Duodenal mucosa (tissue), 2 donors: ENCODE measurements around the gene CTNNA2.

Experiments
- H3K27ac ChIP-seq: one replicate; pipeline ENCODE4 v1.7.0; 2013; ENCODE audit warnings: low read depth, low read length
- H3K27me3 ChIP-seq, 2 donors: one replicate each; pipeline ENCODE4 v1.7.0; 2013; ENCODE audit warnings: low read length in 2 of 2, control low read depth in 1 of 2; ENCODE audit not compliant: insufficient read depth in 2 of 2, control insufficient read depth in 1 of 2
- H3K36me3 ChIP-seq, 2 donors: one replicate each; pipeline ENCODE4 v1.7.0; 2013; ENCODE audit warnings: low read length in 2 of 2, control low read depth in 1 of 2; ENCODE audit not compliant: insufficient read depth in 2 of 2, control insufficient read depth in 1 of 2
- H3K4me1 ChIP-seq, 2 donors: one replicate each; pipeline ENCODE4 v1.7.0; 2013; ENCODE audit warnings: low read length in 2 of 2, control low read depth in 1 of 2; ENCODE audit not compliant: insufficient read depth in 2 of 2, control insufficient read depth in 1 of 2
- H3K4me3 ChIP-seq, 2 donors: one replicate each; pipeline ENCODE4 v1.7.0; 2013; ENCODE audit warnings: low read length in 2 of 2, low read depth in 1 of 2
- H3K9ac ChIP-seq, 2 donors: one replicate each; pipeline ENCODE4 v1.7.0; 2013; ENCODE audit warnings: low read length in 2 of 2, low read depth in 1 of 2
- H3K9me3 ChIP-seq, 2 donors: one replicate each; pipeline ENCODE4 v1.7.0; 2013; ENCODE audit warnings: low read length in 2 of 2, control low read depth in 1 of 2; ENCODE audit not compliant: control insufficient read depth in 1 of 2

CTNNA2 gene

GRCh38 chr2:80413136-80413535 is 900.3 kb downstream of the CTNNA2 start:
- Histone ChIP-seq H3K9me3 (peaks cover 0 to 7% of the 10 kb centered on the region in 2 donors), H3K4me3 (no peak overlapping the region), H3K27ac (no peak overlapping the region), H3K36me3 (no peaks in the 10 kb centered on the region), H3K9ac (no peak overlapping the region), H3K27me3 (no peaks in the 10 kb centered on the region), H3K4me1 (no peaks in the 10 kb centered on the region)

- no peak overlapping the region for H3K9ac ChIP-seq
- H3K4me3 ChIP-seq = no peak overlapping the region
- H3K27ac ChIP-seq = no peak overlapping the region
- H3K27me3 ChIP-seq = no peaks in the 10 kb centered on the region
- H3K9me3 ChIP-seq = peaks cover 0 to 7% of the 10 kb centered on the region in 2 donors
- no peaks in the 10 kb centered on the region for H3K4me1 ChIP-seq
- no peaks in the 10 kb centered on the region for H3K36me3 ChIP-seq
These were observed 904.9 kb downstream of the CTNNA2 start for GRCh38 chr2:80417737-80418136.

GRCh38 chr2:80420530-80421208 is 907.8 kb downstream of the CTNNA2 start:
- no peak overlapping the region for H3K4me3 ChIP-seq
- H3K9me3 ChIP-seq = no peaks in the 10 kb centered on the region
- H3K27me3 ChIP-seq = no peaks in the 10 kb centered on the region
- H3K27ac ChIP-seq = no peak overlapping the region
- H3K36me3 ChIP-seq = no peaks in the 10 kb centered on the region
- H3K4me1 ChIP-seq = no peaks in the 10 kb centered on the region
- no peak overlapping the region for H3K9ac ChIP-seq

GRCh38 chr2:80429251-80429650 is 916.4 kb downstream of the CTNNA2 start:
- Histone ChIP-seq H3K4me1 (no peaks in the 10 kb centered on the region), H3K9me3 (no peaks in the 10 kb centered on the region), H3K27me3 (no peaks in the 10 kb centered on the region), H3K4me3 (no peak overlapping the region), H3K27ac (no peak overlapping the region), H3K9ac (no peak overlapping the region), H3K36me3 (no peaks in the 10 kb centered on the region)

- H3K36me3 ChIP-seq = no peaks in the 10 kb centered on the region
- H3K27ac ChIP-seq = no peak overlapping the region
- H3K27me3 ChIP-seq = no peaks in the 10 kb centered on the region
- no peak overlapping the region for H3K4me3 ChIP-seq
- no peaks in the 10 kb centered on the region for H3K9me3 ChIP-seq
- no peak overlapping the region for H3K9ac ChIP-seq
- no peaks in the 10 kb centered on the region for H3K4me1 ChIP-seq
These were observed 925.1 kb downstream of the CTNNA2 start for GRCh38 chr2:80437959-80438358.

- Histone ChIP-seq H3K27ac (no peak overlapping the region), H3K36me3 (no peaks in the 10 kb centered on the region), H3K4me1 (no peaks in the 10 kb centered on the region), H3K4me3 (no peak overlapping the region), H3K9ac (no peak overlapping the region), H3K9me3 (no peaks in the 10 kb centered on the region), H3K27me3 (no peaks in the 10 kb centered on the region)
These were observed 925.8 kb downstream of the CTNNA2 start for GRCh38 chr2:80438686-80439085.

GRCh38 chr2:80454628-80455027 is 941.8 kb downstream of the CTNNA2 start:
- no peaks in the 10 kb centered on the region for H3K27me3 ChIP-seq
- no peak overlapping the region for H3K27ac ChIP-seq
- H3K4me3 ChIP-seq = no peak overlapping the region
- no peaks in the 10 kb centered on the region for H3K4me1 ChIP-seq
- no peaks in the 10 kb centered on the region for H3K36me3 ChIP-seq
- no peaks in the 10 kb centered on the region for H3K9me3 ChIP-seq
- H3K9ac ChIP-seq = no peak overlapping the region

- H3K27me3 ChIP-seq = no peaks in the 10 kb centered on the region
These were observed 946.2 kb downstream of the CTNNA2 start for GRCh38 chr2:80459028-80459427.

GRCh38 chr2:80461505-80462197 is 948.8 kb downstream of the CTNNA2 start:
- no peaks in the 10 kb centered on the region for H3K9me3 ChIP-seq
- no peak overlapping the region for H3K27ac ChIP-seq

More at GRCh38 chr2:80459028-80459427, 946.2 kb downstream of the CTNNA2 start:
- Histone ChIP-seq H3K27ac (no peak overlapping the region), H3K36me3 (no peaks in the 10 kb centered on the region), H3K9ac (no peak overlapping the region), H3K9me3 (no peaks in the 10 kb centered on the region), H3K4me1 (no peaks in the 10 kb centered on the region), H3K4me3 (no peak overlapping the region)

GRCh38 chr2:80462654-80463053 is 949.8 kb downstream of the CTNNA2 start:
- Histone ChIP-seq H3K9me3 (no peaks in the 10 kb centered on the region), H3K4me1 (no peaks in the 10 kb centered on the region), H3K27me3 (no peaks in the 10 kb centered on the region), H3K9ac (no peak overlapping the region), H3K27ac (no peak overlapping the region), H3K36me3 (no peaks in the 10 kb centered on the region), H3K4me3 (no peak overlapping the region)

More at GRCh38 chr2:80461505-80462197, 948.8 kb downstream of the CTNNA2 start:
- no peak overlapping the region for H3K9ac ChIP-seq
- no peak overlapping the region for H3K4me3 ChIP-seq
- no peaks in the 10 kb centered on the region for H3K36me3 ChIP-seq
- H3K4me1 ChIP-seq = no peaks in the 10 kb centered on the region
- H3K27me3 ChIP-seq = no peaks in the 10 kb centered on the region
